GM12878 (cell line): ENCODE measurements around the gene RNF149. TPM values are rescaled to one million over a fixed set of nuclear protein-coding genes. Genes with fewer than 3 reads are reported as not detected.
A peak's percentile ranks its signal among the peaks of the same experiment; 100 is the strongest.

Source experiments
- ATAC-seq: fragments of 200-7000 bp; cut with Tn5 transposase; 3 replicates; pipeline ENCODE4 v1.9.1; 2020; ENCODE audit warnings: mild to moderate bottlenecking, moderate library complexity
- BruUV-seq: library from RNA; stranded (reverse); fragments of 400-500 nt; replicated peaks from 2 replicates; lab custom pipeline; 2021; lab: Mats Ljungman, UMichigan
- CTCF ChIA-PET: fragments of 300-600 bp; sonication (Branson Sonifier 250); formaldehyde crosslinking; extraction: SDS; loops from one replicate; lab custom pipeline; 2021; ENCODE audit warnings: inconsistent platforms; lab: Yijun Ruan, JAX
- POLR2A ChIA-PET: fragments of 350-600 bp; formaldehyde crosslinking; extraction: SDS; loops from one replicate; lab custom pipeline; 2021; ENCODE audit warnings: inconsistent platforms; lab: Charles Lee
- RAD21 ChIA-PET: fragments of 300-600 bp; sonication (Branson Sonifier 250); formaldehyde crosslinking; loops from one replicate; lab custom pipeline; 2023; ENCODE audit warnings: antibody characterized with exemption; ENCODE audit not compliant: unreplicated experiment; lab: Charles Lee
- SMC1A ChIA-PET: fragments of 300-600 bp; sonication (Branson Sonifier 250); formaldehyde crosslinking; loops from one replicate; lab custom pipeline; 2023; ENCODE audit not compliant: unreplicated experiment, uncharacterized antibody; lab: Charles Lee
- DNase-seq: peaks from one replicate; pipeline ENCODE4 v3.0.0-alpha.2; 2011; ENCODE audit warnings: low read depth, low spot score
- FAIRE-seq: peaks from 3 replicates; lab custom pipeline; 2011; peaks lifted over from hg19 to GRCh38; lab: Jason Lieb, UNC
- H2AFZ ChIP-seq: 2 replicates; pipeline ENCODE4 v1.6.0; 2011; ENCODE audit warnings: low read depth, low read length, control low read depth; ENCODE audit not compliant: control insufficient read depth
- H3K27ac ChIP-seq: 2 replicates; pipeline ENCODE4 v1.5.1; 2011; ENCODE audit warnings: control low read depth; ENCODE audit not compliant: control insufficient read depth, insufficient read depth
- H3K27me3 ChIP-seq, 2 experiments: replicated peaks in 1 of 2; 2 replicates each; pipeline versions ENCODE4 v1.6.0 to v1.6.1; 2011; ENCODE audit warnings: low read length in 1 of 2; ENCODE audit not compliant: control insufficient read depth in 2 of 2, insufficient read depth in 2 of 2
- H3K36me3 ChIP-seq, 2 experiments: 2 replicates each; pipeline ENCODE4 v1.5.1; 2011; ENCODE audit warnings: low read length in 1 of 2; ENCODE audit not compliant: control insufficient read depth in 2 of 2, insufficient read depth in 2 of 2
- H3K4me1 ChIP-seq: 2 replicates; pipeline ENCODE4 v1.6.1; 2011; ENCODE audit warnings: mild to moderate bottlenecking, low read length, moderate library complexity, mixed read lengths; ENCODE audit not compliant: control insufficient read depth, insufficient read depth
- H3K4me2 ChIP-seq: 2 replicates; pipeline ENCODE4 v1.6.0; 2011; ENCODE audit warnings: control low read depth; ENCODE audit not compliant: control insufficient read depth, insufficient read depth
- H3K4me3 ChIP-seq: fragments of 200-600 bp; sonication (generic); 2 replicates; pipeline ENCODE4 v1.5.1; 2016
- H3K79me2 ChIP-seq: 2 replicates; pipeline ENCODE4 v1.6.0; 2011; ENCODE audit warnings: low read length; ENCODE audit not compliant: control insufficient read depth, insufficient read depth
- H3K9ac ChIP-seq: 2 replicates; pipeline ENCODE4 v1.8.0; 2011; ENCODE audit warnings: low read length, control low read depth, mixed read lengths; ENCODE audit not compliant: control insufficient read depth, insufficient read depth
- H3K9me3 ChIP-seq: replicated peaks from 3 replicates; pipeline ENCODE4 v1.5.1; 2011; ENCODE audit warnings: mild to moderate bottlenecking, low read length; ENCODE audit not compliant: control insufficient read depth, insufficient read depth
- H4K20me1 ChIP-seq: 2 replicates; pipeline ENCODE4 v1.6.0; 2011; ENCODE audit not compliant: control insufficient read depth, insufficient read depth
- CBFB ChIP-seq: IDR thresholded peaks from 2 replicates; pipeline ENCODE4 v1.6.1; 2016; ENCODE audit warnings: antibody characterized with exemption, low read depth
- EED ChIP-seq: sonication (generic); IDR thresholded peaks from 2 replicates; pipeline ENCODE4 v1.6.1; 2016; ENCODE audit warnings: antibody characterized with exemption, low read depth
- KAT2A ChIP-seq: conservative IDR thresholded peaks from 2 replicates; pipeline ENCODE4 v1.6.1; 2011; ENCODE audit warnings: low read depth, low read length; ENCODE audit not compliant: control insufficient read depth
- SMAD1 ChIP-seq: fragments of 450-650 bp; IDR thresholded peaks from 2 replicates; pipeline ENCODE4 v1.6.1; 2018; ENCODE audit warnings: mild to moderate bottlenecking, low read depth; ENCODE audit not compliant: partially characterized antibody
- WGBS: methylation state at CpG from one replicate; pipeline ENCODE4 v1.1.6; 2016; ENCODE audit warnings: low lambda C conversion rate; ENCODE audit not compliant: insufficient replicate concordance, insufficient coverage; ENCODE audit errors: missing lambda C conversion rate; 5-methylcytosine and 5-hydroxymethylcytosine counted together
- in situ Hi-C: fragments of 300-500 bp; cut with MboI; formaldehyde crosslinking; loops from 9 replicates; pipeline ENCODE4 v1.14.3; 2018; ENCODE audit warnings: mixed read lengths
- intact Hi-C: fragments of 100-400 bp; cut with micrococcal nuclease; formaldehyde crosslinking; loops from one replicate; pipeline ENCODE4 v1.14.2; 2022; ENCODE audit not compliant: unreplicated experiment
- polyA plus RNA-seq, 11 experiments: library from polyadenylated mRNA; depleted of rRNA in 4 of 11; unstranded in 6 of 11; stranded (reverse) in 5 of 11; fragments of >200 nt; fragmentation: Nextera tagmentation in 4 of 11; fragmentation: Illumina TruSeq in 1 of 11; extraction: Ambion mirVana in 4 of 11; extraction: Trizol in 1 of 11; gene quantifications; 1 replicate in 1 of 11; 2 replicates in 10 of 11; pipeline versions ENCODE4 v1.2.1 to v1.2.3, GENCODE V29; 2011 to 2016; ENCODE audit warnings: inconsistent platforms in 2 of 11, missing spikeins in 2 of 11, low read depth in 1 of 11
- total RNA-seq, 4 experiments: library from RNA; depleted of rRNA in 3 of 4; stranded (reverse); fragments of >200 nt in 3 of 4; fragmentation: Illumina TruSeq in 1 of 4; extraction: Trizol in 1 of 4; gene quantifications; 2 replicates each; pipeline versions ENCODE4 v1.2.1 to v1.2.3, GENCODE V29; 2013 to 2021
- TF ChIP-seq, protein P1 (sequence below): IDR thresholded peaks from 2 replicates; pipeline ENCODE4 v1.6.1; 2011; ENCODE audit warnings: low read depth, low read length, improper control_type of control experiment, borderline replicate concordance
- TF ChIP-seq, protein P2 (sequence below): IDR thresholded peaks from 2 replicates; pipeline ENCODE4 v1.6.1; 2012; ENCODE audit warnings: low read depth, low read length, improper control_type of control experiment
- TF ChIP-seq, protein P3 (sequence below): IDR thresholded peaks from 2 replicates; pipeline ENCODE4 v1.6.1; 2012; ENCODE audit warnings: mild to moderate bottlenecking, low read depth, low read length

RNF149 gene
- total and polyA plus RNA-seq, 10 of the 15 experiments (the other 5 are each of a cell fraction or from before 2014, with no cell fraction given): 5.2 to 38.4 (median 16.3) TPM

DNA sequence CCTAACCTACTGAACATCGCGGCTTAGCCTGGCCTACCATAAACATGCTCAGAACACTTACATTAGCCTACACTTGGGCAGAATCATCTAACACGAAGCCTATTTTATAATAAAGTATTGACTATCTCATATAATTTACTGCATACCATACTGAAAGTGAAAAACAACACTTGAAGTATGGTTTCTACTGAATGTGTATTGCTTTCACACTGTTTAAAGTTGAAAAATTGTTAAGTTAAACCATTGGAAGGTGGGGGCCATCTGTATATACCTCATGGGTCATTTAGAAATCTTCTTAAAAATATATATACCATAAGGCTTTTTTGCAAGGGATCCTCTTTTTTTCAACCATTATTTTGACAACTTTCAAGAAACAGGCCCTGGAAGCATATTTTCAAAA is 16.5 kb downstream of the RNF149 start:
- WGBS: 96% methylated on average over 3 of the region's 3 CpGs
- H3K9ac ChIP-seq: no peak overlapping the region
- ChIA-PET CTCF (no interaction called here), SMC1A (no interaction called here), POLR2A (no interaction called here), RAD21 (no interaction called here)
- ATAC-seq (peak; percentile 53; the same call in 2 of the 3 replicates), DNase-seq (no peak), FAIRE-seq (no peak)
- H3K79me2 ChIP-seq: no peaks in the 10 kb centered on the region
- H4K20me1 ChIP-seq: no peaks in the 10 kb centered on the region
- H3K36me3 ChIP-seq: peaks cover 0 to 7% of the 10 kb centered on the region in 2 experiments; a peak in 3 of 4 replicates
- no peak overlapping the region for H3K4me2 ChIP-seq
- H3K4me1 ChIP-seq: no peaks in the 10 kb centered on the region
- no TSS peak for BruUV-seq
- intact Hi-C loops (no loop called here), in situ Hi-C loops (no loop called here)
- H2AFZ ChIP-seq: no peak overlapping the region
- H3K27me3 ChIP-seq: no peaks in the 10 kb centered on the region
- TF ChIP-seq, protein P1, sequence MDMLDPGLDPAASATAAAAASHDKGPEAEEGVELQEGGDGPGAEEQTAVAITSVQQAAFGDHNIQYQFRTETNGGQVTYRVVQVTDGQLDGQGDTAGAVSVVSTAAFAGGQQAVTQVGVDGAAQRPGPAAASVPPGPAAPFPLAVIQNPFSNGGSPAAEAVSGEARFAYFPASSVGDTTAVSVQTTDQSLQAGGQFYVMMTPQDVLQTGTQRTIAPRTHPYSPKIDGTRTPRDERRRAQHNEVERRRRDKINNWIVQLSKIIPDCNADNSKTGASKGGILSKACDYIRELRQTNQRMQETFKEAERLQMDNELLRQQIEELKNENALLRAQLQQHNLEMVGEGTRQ: no peak
- TF ChIP-seq KAT2A (no peak), CBFB (no peak), SMAD1 (no peak), EED (no peak)
- TF ChIP-seq, protein P2, sequence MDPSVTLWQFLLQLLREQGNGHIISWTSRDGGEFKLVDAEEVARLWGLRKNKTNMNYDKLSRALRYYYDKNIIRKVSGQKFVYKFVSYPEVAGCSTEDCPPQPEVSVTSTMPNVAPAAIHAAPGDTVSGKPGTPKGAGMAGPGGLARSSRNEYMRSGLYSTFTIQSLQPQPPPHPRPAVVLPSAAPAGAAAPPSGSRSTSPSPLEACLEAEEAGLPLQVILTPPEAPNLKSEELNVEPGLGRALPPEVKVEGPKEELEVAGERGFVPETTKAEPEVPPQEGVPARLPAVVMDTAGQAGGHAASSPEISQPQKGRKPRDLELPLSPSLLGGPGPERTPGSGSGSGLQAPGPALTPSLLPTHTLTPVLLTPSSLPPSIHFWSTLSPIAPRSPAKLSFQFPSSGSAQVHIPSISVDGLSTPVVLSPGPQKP: no peak
- TF ChIP-seq, protein P3, sequence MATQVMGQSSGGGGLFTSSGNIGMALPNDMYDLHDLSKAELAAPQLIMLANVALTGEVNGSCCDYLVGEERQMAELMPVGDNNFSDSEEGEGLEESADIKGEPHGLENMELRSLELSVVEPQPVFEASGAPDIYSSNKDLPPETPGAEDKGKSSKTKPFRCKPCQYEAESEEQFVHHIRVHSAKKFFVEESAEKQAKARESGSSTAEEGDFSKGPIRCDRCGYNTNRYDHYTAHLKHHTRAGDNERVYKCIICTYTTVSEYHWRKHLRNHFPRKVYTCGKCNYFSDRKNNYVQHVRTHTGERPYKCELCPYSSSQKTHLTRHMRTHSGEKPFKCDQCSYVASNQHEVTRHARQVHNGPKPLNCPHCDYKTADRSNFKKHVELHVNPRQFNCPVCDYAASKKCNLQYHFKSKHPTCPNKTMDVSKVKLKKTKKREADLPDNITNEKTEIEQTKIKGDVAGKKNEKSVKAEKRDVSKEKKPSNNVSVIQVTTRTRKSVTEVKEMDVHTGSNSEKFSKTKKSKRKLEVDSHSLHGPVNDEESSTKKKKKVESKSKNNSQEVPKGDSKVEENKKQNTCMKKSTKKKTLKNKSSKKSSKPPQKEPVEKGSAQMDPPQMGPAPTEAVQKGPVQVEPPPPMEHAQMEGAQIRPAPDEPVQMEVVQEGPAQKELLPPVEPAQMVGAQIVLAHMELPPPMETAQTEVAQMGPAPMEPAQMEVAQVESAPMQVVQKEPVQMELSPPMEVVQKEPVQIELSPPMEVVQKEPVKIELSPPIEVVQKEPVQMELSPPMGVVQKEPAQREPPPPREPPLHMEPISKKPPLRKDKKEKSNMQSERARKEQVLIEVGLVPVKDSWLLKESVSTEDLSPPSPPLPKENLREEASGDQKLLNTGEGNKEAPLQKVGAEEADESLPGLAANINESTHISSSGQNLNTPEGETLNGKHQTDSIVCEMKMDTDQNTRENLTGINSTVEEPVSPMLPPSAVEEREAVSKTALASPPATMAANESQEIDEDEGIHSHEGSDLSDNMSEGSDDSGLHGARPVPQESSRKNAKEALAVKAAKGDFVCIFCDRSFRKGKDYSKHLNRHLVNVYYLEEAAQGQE: no peak
- H3K4me3 ChIP-seq: no peak overlapping the region
- H3K27ac ChIP-seq: no peak overlapping the region
- H3K9me3 ChIP-seq: no peaks in the 10 kb centered on the region
